Activated CD4-positive, CD25-positive, alpha-beta regulatory T cell treated with anti-CD3 and anti-CD28 coated beads, Interleukin-2, amount 50 U/mL, for 72 hours (primary cell): Measurements from ENCODE around the gene MED12L.
A peak's percentile ranks its signal among the peaks of the same experiment; 100 is the strongest.
"Not testable (repeated sequence)": the region's sequence is repeated elsewhere in the genome, so short reads cannot be mapped to it uniquely, and the experiment has no call there.

Experiments
- DNase-seq: peaks from one replicate; pipeline ENCODE4 v3.0.0; 2021

The MED12L gene, protein sequence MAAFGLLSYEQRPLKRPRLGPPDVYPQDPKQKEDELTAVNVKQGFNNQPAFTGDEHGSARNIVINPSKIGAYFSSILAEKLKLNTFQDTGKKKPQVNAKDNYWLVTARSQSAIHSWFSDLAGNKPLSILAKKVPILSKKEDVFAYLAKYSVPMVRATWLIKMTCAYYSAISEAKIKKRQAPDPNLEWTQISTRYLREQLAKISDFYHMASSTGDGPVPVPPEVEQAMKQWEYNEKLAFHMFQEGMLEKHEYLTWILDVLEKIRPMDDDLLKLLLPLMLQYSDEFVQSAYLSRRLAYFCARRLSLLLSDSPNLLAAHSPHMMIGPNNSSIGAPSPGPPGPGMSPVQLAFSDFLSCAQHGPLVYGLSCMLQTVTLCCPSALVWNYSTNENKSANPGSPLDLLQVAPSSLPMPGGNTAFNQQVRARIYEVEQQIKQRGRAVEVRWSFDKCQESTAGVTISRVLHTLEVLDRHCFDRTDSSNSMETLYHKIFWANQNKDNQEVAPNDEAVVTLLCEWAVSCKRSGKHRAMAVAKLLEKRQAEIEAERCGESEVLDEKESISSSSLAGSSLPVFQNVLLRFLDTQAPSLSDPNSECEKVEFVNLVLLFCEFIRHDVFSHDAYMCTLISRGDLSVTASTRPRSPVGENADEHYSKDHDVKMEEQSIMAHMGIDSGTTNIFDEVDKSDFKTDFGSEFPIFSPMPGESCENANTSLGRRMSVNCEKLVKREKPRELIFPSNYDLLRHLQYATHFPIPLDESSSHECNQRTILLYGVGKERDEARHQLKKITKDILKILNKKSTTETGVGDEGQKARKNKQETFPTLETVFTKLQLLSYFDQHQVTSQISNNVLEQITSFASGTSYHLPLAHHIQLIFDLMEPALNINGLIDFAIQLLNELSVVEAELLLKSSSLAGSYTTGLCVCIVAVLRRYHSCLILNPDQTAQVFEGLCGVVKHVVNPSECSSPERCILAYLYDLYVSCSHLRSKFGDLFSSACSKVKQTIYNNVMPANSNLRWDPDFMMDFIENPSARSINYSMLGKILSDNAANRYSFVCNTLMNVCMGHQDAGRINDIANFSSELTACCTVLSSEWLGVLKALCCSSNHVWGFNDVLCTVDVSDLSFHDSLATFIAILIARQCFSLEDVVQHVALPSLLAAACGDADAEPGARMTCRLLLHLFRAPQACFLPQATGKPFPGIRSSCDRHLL (N-terminal part only)

GRCh38 chr3:151085227-151085888 lies at the start of gene MED12L:
TSS of gene MED12L (plus strand) at chr3:151085664. CDS start at chr3:151086927, 1,263 bp downstream.
- DNase-seq, result peak; percentile 52

DNA sequence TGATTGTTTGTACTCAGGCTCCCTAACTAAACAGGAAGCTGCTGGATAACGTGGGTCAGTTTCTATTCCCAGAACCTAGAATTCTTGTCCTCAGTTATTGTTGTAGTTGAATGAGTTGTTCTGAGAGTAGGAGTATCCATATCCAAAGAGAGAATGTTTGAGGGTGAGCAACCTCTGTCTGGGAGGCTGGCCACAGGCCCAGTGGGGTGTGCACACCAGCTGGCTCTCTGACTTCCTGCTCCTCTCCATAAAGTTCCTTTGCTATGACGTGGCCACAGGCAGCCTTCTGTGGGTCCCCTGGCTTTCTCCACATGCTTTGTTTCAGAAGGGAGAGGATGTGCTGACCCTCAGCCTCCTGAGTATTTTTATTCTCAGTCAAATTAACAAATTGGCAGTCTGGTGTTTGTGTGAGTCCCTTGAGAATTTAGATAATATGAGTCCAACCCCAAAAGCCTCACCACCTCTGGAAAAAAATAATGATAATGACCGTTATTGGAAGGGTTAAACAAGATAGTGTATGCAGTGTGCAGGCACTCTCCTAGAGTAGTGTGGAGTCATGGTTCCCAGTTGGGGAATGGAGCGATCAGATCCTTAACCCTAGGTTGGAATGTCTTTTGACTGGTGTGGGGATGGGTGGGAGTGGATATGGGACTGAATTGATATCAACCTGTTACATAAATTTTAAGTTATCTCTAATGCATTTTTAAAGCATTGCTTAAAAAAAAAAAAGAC lies 47.6 kb upstream of the MED12L start:
- DNase-seq, result no peak

DNA sequence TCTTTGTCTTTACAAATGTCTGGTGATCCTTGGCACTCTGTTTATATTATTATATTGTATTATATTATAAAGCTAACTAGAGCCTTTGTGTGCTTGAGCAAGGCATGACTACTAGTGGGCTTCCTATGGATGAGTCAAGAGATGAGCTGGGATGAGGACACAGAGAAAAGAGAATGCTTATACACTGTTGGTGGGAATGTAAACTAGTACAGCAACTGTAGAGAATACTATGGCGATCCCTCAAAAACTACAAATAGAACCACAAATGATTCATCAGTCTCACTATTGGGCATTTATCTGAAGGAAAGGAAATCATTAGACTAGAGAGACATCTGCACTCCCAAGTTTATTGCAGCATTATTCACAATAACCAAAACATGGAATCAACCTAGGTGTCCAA lies 40.8 kb upstream of the MED12L start:
- no peak for DNase-seq

- DNase-seq, result no peak
These were observed 37.8 kb upstream of the MED12L start for GRCh38 chr3:151047636-151048035.

DNA sequence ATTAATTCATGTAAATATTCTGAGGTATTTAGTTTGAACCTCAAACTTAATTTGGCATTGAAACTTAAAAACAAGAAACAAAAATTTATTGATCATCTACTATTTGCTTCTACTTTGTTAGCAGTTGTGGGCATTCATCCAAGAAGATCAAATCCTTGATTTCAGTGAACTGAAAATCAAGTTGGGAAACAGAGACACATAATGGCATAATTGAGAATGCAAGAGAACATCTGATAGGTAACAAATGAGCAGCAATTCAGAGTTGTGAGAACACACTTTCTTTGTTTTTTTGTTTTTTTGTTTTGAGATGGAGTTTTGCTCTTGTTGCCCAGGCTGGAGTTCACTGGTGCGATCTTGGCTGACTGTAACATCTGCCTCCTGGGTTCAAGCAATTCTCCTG lies 33.9 kb upstream of the MED12L start:
- DNase-seq, result no peak

- DNase-seq, result no peak
These were observed 33.1 kb upstream of the MED12L start for GRCh38 chr3:151052346-151052745.

- DNase-seq, result no peak
These were observed 32.7 kb upstream of the MED12L start for GRCh38 chr3:151052756-151053155.

DNA sequence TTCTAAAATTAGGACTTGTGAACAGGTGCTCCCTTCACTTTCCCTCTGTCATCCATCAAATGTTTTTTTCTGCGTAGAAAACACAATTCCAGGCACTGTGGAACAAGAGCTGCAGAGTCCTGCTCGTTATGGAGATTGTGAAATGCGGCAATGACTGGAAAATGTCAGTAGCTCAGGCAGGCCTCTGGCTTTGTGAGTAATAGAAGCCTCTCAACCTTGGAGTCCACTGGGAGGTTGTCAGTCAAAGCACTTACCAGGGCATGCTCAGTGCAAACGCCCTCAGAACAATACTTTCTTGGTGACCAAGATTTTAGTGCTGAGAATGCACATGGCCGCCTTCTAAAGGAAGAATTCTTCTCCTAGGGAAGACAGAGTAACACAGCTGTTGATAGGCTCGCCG lies 26.7 kb upstream of the MED12L start:
- no peak for DNase-seq

- no peak for DNase-seq
These were observed 22.9 kb upstream of the MED12L start for GRCh38 chr3:151062611-151063010.

GRCh38 chr3:151067158-151067557 lies 18.3 kb upstream of the MED12L start:
- DNase-seq, result no peak

DNA sequence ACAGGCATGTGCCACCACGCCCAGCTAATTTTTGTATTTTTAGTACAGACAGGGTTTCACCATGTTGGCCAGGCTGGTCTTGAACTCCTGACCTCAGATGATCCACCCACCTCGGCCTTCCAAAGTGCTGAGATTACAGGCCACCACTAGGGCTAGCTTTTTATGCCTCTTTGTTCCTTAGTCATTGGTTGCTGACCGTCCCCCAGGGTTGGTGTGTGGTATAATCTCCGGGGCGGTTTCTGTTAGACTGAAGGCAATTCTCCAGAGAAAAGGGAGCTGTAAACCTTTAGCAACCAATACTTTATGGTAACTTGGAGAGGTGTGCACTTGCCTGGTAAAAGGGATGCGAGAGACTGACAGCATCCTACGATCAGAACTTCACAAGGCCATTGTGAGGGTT lies 12.6 kb upstream of the MED12L start:
- DNase-seq, result not testable (repeated sequence)

DNA sequence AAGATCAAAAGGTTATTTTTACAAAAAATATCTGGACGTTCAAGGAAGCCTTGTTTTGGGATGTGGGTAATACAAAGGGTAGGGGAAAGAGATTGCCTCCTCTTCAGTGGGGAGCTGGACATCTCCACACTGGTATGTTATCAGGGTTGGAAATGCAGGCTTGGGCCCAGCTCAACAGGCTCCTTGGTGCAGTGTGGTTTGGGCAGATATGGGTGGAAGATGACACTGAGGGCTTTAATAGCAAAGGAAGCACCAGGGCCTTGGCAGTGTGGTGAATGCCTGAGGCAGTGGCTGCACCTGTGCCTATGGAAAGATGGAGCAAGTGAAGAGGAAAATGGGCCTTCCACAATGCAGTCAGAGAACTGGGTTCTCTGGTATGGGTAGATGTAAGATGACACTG lies 11.2 kb upstream of the MED12L start:
- DNase-seq, result no peak

DNA sequence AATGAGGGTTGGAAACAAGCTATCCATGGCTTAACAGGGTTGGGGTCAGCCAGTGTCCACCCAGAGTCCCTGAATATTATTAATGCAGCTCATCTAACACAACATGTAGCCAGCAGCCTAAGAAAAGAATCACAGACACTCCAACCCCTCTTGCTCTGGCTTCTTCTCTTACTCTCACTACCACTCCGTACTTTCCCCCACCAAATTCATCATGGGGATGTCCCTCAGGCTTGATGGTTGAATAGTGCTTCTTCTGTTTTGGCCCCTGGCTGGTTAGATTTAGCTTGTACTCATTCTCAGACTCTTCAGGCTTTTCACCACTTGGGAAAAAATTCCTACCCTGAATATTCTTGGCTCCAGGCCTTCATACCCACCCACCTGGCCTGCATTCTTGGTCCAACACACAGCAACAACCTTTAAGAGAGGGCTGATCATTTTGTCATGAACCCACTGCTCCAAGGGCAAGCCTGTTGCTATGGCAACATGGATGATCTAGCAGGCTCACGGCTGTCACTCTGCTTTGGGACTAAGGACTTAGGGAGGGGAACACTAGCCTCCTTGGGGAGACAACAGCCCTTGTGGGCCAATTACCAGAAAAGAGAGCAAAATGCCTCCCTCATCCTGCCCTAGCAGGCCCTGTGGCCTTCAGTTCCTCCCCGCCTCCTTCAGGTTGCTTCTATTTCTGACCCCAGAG lies 9.4 kb upstream of the MED12L start:
- no peak for DNase-seq

DNA sequence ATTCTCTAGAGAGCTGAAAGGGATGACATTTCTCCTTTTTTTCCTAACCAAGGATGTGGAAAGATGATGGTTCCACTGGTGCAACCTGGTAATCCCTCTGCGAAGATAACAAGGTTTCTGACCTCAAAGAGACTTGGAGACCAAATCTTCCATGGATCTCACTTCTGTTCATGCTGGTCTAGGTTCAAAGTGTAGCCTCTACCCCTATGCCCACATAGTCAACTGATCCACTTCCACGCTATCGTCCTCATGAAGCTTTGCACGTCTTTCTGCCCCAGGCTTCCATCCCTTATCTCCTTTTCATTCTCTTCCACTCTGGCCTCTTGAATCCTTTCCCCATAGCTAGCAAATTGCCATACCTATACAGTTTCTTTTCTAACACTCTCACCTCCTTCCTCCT lies 8.8 kb upstream of the MED12L start:
- DNase-seq, result no peak

DNA sequence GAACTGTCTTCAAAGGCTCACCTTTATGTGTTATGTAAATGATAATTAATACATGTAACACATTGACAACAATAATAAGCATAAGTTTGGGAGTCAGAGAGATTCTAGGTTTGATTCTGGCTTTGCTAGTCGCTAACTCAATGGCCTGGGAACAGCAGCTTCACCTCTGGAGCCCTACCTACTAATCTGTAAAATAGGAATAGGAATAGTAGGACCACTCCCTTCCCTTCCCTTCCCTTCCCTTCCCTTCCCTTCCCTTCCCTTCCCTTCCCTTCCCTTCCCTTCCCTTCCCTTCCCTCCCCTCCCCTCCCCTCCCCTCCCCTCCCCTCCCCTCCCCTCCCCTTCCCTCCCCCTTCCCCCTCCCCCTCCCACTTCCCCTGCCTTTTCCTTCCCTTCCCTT lies 4.4 kb upstream of the MED12L start:
- not testable (repeated sequence) for DNase-seq

DNA sequence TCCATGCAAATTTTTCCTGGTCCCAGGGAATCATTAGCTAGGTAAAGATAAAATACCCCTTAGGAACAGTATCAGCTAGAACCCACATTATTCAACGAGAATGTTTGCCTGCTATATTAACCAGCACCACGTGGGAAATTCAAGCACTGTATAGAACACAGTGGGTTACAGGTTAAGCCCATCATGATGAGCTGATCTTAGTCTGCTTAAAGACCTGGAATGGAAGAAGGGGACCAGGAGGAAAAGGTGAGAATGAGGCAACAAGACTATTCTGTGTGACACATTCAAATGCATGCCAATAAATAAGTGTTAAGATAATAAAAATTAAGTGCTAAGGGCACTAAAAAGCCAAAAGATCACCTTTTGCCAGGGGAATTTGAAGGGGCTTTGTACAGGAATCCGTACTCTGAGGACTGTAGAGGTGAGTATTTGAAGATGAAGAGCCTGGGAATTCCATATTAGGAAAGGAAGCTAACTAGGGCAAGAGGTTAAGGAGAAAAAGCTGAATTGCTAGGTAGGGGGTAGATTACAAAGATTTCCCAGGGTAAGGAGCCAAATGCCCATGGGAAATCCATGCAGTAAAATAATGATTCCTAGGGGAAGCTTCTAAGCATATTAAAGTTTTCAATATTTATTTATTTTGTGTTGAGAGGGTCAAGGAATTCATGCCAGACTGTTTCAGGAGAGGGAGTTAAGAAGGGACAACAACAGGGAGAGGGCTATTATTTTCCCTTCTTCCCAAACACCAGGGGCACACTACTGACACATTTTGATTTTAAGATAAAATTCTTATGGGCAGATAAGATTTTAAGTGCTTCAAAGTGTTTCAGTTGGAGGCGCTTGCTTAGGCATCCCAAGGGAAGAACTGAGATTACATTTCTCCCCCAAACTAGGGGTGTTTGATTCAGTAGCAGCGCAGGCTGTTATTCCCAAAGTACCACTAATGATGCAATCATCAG lies 2.3 kb upstream of the MED12L start:
- DNase-seq, result no peak

GRCh38 chr3:151084893-151085226 lies 604 bp upstream of the MED12L start:
- DNase-seq, result no peak

DNA sequence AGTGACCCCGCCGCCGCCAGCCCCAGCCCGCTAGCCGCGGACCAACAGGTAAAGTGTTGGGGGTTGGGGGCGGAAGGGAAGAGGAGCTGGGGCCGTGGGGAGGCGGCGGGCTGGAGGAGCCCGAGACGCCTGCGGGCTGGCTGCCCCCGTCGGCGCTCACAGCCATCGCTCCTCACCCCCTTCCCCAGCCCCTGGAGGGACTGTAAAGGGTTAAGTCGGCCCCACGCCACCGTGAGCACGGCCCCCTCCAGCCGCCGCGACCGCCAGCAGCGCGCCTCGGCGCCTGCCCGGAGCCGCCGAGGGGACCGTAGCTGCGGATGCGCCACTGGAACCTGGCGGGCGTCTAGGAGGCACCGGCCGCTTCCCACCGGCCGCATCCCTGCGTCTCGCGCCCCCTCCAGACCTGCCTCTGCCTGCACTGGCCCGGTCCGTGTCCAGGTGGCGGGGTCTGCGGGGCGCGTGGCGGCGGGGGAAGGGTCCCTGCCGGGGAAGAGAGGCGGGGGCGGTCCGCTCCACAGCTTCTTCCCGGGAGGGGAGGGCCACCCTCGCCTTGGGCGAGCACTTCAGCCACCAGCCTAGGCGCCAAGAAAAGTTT lies 522 bp downstream of the MED12L start:
- DNase-seq, result no peak

- peak; percentile 32 for DNase-seq
These were observed 1.3 kb downstream of the MED12L start for GRCh38 chr3:151086484-151087456.
